GM12878 (cell line): ENCODE data around the gene SLC25A44. TPM values are rescaled to one million over a fixed set of nuclear protein-coding genes. Genes with fewer than 3 reads are reported as not detected.

ENCODE experiments used
- ATAC-seq: fragments of 200-7000 bp; cut with Tn5 transposase; 3 replicates; pipeline ENCODE4 v1.9.1; 2020; ENCODE audit warnings: mild to moderate bottlenecking, moderate library complexity
- BruUV-seq: library from RNA; stranded (reverse); fragments of 400-500 nt; replicated peaks from 2 replicates; lab custom pipeline; 2021; lab: Mats Ljungman, UMichigan
- CTCF ChIA-PET: fragments of 300-600 bp; sonication (Branson Sonifier 250); formaldehyde crosslinking; extraction: SDS; loops from one replicate; lab custom pipeline; 2021; ENCODE audit warnings: inconsistent platforms; lab: Yijun Ruan, JAX
- POLR2A ChIA-PET: fragments of 350-600 bp; formaldehyde crosslinking; extraction: SDS; loops from one replicate; lab custom pipeline; 2021; ENCODE audit warnings: inconsistent platforms; lab: Charles Lee
- RAD21 ChIA-PET: fragments of 300-600 bp; sonication (Branson Sonifier 250); formaldehyde crosslinking; loops from one replicate; lab custom pipeline; 2023; ENCODE audit warnings: antibody characterized with exemption; ENCODE audit not compliant: unreplicated experiment; lab: Charles Lee
- SMC1A ChIA-PET: fragments of 300-600 bp; sonication (Branson Sonifier 250); formaldehyde crosslinking; loops from one replicate; lab custom pipeline; 2023; ENCODE audit not compliant: unreplicated experiment, uncharacterized antibody; lab: Charles Lee
- DNase-seq: peaks from one replicate; pipeline ENCODE4 v3.0.0-alpha.2; 2011; ENCODE audit warnings: low read depth, low spot score
- FAIRE-seq: peaks from 3 replicates; lab custom pipeline; 2011; peaks lifted over from hg19 to GRCh38; lab: Jason Lieb, UNC
- H2AFZ ChIP-seq: 2 replicates; pipeline ENCODE4 v1.6.0; 2011; ENCODE audit warnings: low read depth, low read length, control low read depth; ENCODE audit not compliant: control insufficient read depth
- H3K27ac ChIP-seq: 2 replicates; pipeline ENCODE4 v1.5.1; 2011; ENCODE audit warnings: control low read depth; ENCODE audit not compliant: control insufficient read depth, insufficient read depth
- H3K27me3 ChIP-seq, 2 experiments: replicated peaks in 1 of 2; 2 replicates each; pipeline versions ENCODE4 v1.6.0 to v1.6.1; 2011; ENCODE audit warnings: low read length in 1 of 2; ENCODE audit not compliant: control insufficient read depth in 2 of 2, insufficient read depth in 2 of 2
- H3K36me3 ChIP-seq, 2 experiments: 2 replicates each; pipeline ENCODE4 v1.5.1; 2011; ENCODE audit warnings: low read length in 1 of 2; ENCODE audit not compliant: control insufficient read depth in 2 of 2, insufficient read depth in 2 of 2
- H3K4me1 ChIP-seq: 2 replicates; pipeline ENCODE4 v1.6.1; 2011; ENCODE audit warnings: mild to moderate bottlenecking, low read length, moderate library complexity, mixed read lengths; ENCODE audit not compliant: control insufficient read depth, insufficient read depth
- H3K4me2 ChIP-seq: 2 replicates; pipeline ENCODE4 v1.6.0; 2011; ENCODE audit warnings: control low read depth; ENCODE audit not compliant: control insufficient read depth, insufficient read depth
- H3K4me3 ChIP-seq: fragments of 200-600 bp; sonication (generic); 2 replicates; pipeline ENCODE4 v1.5.1; 2016
- H3K79me2 ChIP-seq: 2 replicates; pipeline ENCODE4 v1.6.0; 2011; ENCODE audit warnings: low read length; ENCODE audit not compliant: control insufficient read depth, insufficient read depth
- H3K9ac ChIP-seq: 2 replicates; pipeline ENCODE4 v1.8.0; 2011; ENCODE audit warnings: low read length, control low read depth, mixed read lengths; ENCODE audit not compliant: control insufficient read depth, insufficient read depth
- H3K9me3 ChIP-seq: replicated peaks from 3 replicates; pipeline ENCODE4 v1.5.1; 2011; ENCODE audit warnings: mild to moderate bottlenecking, low read length; ENCODE audit not compliant: control insufficient read depth, insufficient read depth
- H4K20me1 ChIP-seq: 2 replicates; pipeline ENCODE4 v1.6.0; 2011; ENCODE audit not compliant: control insufficient read depth, insufficient read depth
- IRF5 ChIP-seq: fragments of 450-650 bp; IDR thresholded peaks from 2 replicates; pipeline ENCODE4 v1.6.1; 2017; ENCODE audit warnings: borderline replicate concordance
- JUNB ChIP-seq: IDR thresholded peaks from 2 replicates; pipeline ENCODE4 v1.6.1; 2016; ENCODE audit warnings: antibody characterized with exemption, mild to moderate bottlenecking
- MYC ChIP-seq: IDR thresholded peaks from 2 replicates; pipeline ENCODE4 v1.6.1; 2011; ENCODE audit warnings: mild to moderate bottlenecking, low read length, moderate library complexity, inconsistent platforms; ENCODE audit not compliant: insufficient read depth, insufficient replicate concordance, insufficient read length, severe bottlenecking
- NFIC ChIP-seq: IDR thresholded peaks from 2 replicates; pipeline ENCODE4 v1.6.1; 2012; ENCODE audit warnings: low read depth, mild to moderate bottlenecking, inconsistent platforms, low read length, moderate library complexity
- NFYA ChIP-seq: IDR thresholded peaks from 2 replicates; pipeline ENCODE4 v1.6.1; 2011; ENCODE audit warnings: low read depth, mild to moderate bottlenecking, low read length, improper control_type of control experiment, borderline replicate concordance
- SMARCA5 ChIP-seq: fragments of 450-650 bp; IDR thresholded peaks from 2 replicates; pipeline ENCODE4 v1.6.1; 2017; ENCODE audit warnings: mild to moderate bottlenecking
- STAT1 ChIP-seq: fragments of 450-650 bp; conservative IDR thresholded peaks from 2 replicates; pipeline ENCODE4 v1.6.1; 2014; ENCODE audit warnings: antibody characterized with exemption, mild to moderate bottlenecking
- SUZ12 ChIP-seq: fragments of 200-600 bp; sonication (generic); IDR thresholded peaks from one replicate; pipeline ENCODE4 v1.6.1; 2018; ENCODE audit warnings: antibody characterized with exemption, mild to moderate bottlenecking; ENCODE audit not compliant: unreplicated experiment
- ZBED1 ChIP-seq: IDR thresholded peaks from 2 replicates; pipeline ENCODE4 v1.6.1; 2016; ENCODE audit warnings: borderline replicate concordance
- WGBS: methylation state at CpG from one replicate; pipeline ENCODE4 v1.1.6; 2016; ENCODE audit warnings: low lambda C conversion rate; ENCODE audit not compliant: insufficient replicate concordance, insufficient coverage; ENCODE audit errors: missing lambda C conversion rate; 5-methylcytosine and 5-hydroxymethylcytosine counted together
- in situ Hi-C: fragments of 300-500 bp; cut with MboI; formaldehyde crosslinking; loops from 9 replicates; pipeline ENCODE4 v1.14.3; 2018; ENCODE audit warnings: mixed read lengths
- intact Hi-C: fragments of 100-400 bp; cut with micrococcal nuclease; formaldehyde crosslinking; loops from one replicate; pipeline ENCODE4 v1.14.2; 2022; ENCODE audit not compliant: unreplicated experiment
- polyA plus RNA-seq, 11 experiments: library from polyadenylated mRNA; depleted of rRNA in 4 of 11; unstranded in 6 of 11; stranded (reverse) in 5 of 11; fragments of >200 nt; fragmentation: Nextera tagmentation in 4 of 11; fragmentation: Illumina TruSeq in 1 of 11; extraction: Ambion mirVana in 4 of 11; extraction: Trizol in 1 of 11; gene quantifications; 1 replicate in 1 of 11; 2 replicates in 10 of 11; pipeline versions ENCODE4 v1.2.1 to v1.2.3, GENCODE V29; 2011 to 2016; ENCODE audit warnings: inconsistent platforms in 2 of 11, missing spikeins in 2 of 11, low read depth in 1 of 11
- total RNA-seq, 4 experiments: library from RNA; depleted of rRNA in 3 of 4; stranded (reverse); fragments of >200 nt in 3 of 4; fragmentation: Illumina TruSeq in 1 of 4; extraction: Trizol in 1 of 4; gene quantifications; 2 replicates each; pipeline versions ENCODE4 v1.2.1 to v1.2.3, GENCODE V29; 2013 to 2021

SLC25A44 gene
- total and polyA plus RNA-seq, 10 of the 15 experiments (the other 5 are each of a cell fraction or from before 2014, with no cell fraction given): 7.1 to 43.3 (median 30.4) TPM

DNA sequence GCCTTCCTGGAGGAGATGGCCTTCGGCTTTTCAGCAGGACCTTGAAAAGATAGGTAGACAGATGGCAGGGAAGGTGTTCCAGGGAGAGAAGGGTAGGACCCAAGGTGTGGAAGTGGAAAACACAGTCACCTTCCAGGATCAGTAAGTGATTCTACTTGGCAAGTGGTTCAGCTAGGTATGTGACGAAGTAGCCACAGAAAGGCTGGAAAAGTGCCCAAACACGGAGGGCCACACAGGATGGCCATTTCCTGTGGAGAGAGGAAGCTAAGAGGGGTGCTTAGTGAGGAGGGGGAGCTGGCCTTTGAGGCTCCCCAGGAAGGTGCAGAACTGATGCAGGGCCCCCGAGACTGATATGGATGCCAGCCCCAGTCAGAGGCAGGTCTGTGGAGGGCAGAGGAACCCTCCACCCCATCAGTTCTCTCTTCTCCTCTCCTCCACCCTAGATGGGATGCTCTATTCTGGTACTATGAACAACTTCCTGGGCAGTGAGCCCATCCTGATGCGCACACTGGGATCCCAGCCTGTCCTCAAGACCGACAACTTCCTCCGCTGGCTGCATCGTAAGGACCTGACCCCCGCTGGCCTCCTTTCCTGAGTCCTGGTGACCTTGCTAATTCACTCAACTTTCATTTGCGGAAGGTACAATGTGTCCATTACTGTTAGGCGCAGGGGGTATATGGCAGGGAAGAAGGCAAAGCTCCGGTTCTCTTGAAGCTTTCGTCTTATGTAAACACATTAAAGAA lies 33.7 kb upstream of the SLC25A44 start:
- SMC1A ChIA-PET: interaction anchor here (0.8 to 22.3 kb wide), 7 partner anchors 8 to 123 kb away, joined by 3 to 411 read pairs (median 4); partner anchors contain the start of gene SMG5
- 88% methylated on average over 13 of the region's 13 CpGs for WGBS
- FAIRE-seq (no peak), DNase-seq (no peak), ATAC-seq (no peak)
- RAD21 ChIA-PET: interaction anchor here (0.8 to 1.5 kb wide), 3 partner anchors 33 to 65 kb away, joined by 3 to 4 read pairs (median 3); partner anchors contain the start of gene SLC25A44
- Histone ChIP-seq H3K27ac (no peak overlapping the region; the same call in 1 of the 2 replicates), H3K4me3 (no peak overlapping the region), H2AFZ (no peak overlapping the region; the same call in 1 of the 2 replicates), H3K27me3 (no peaks in the 10 kb centered on the region), H3K4me1 (peaks cover 54% of the 10 kb centered on the region), H3K9ac (no peak overlapping the region), H4K20me1 (no peaks in the 10 kb centered on the region), H3K9me3 (peaks cover 4% of the 10 kb centered on the region; the same call in 2 of the 3 replicates), H3K36me3 (peaks cover 3 to 20% of the 10 kb centered on the region in 2 experiments), H3K4me2 (peak overlapping the region; percentile 58), H3K79me2 (peaks cover 23% of the 10 kb centered on the region)
- no TSS peak for BruUV-seq
- POLR2A ChIA-PET: interaction anchor here (1.7 to 3.5 kb wide), 3 partner anchors 9 to 12 kb away, joined by 5 to 10 read pairs (median 9); no protein-coding TSS in a partner anchor
- no peak for TF ChIP-seq SMARCA5
- no peak for TF ChIP-seq JUNB
- TF ChIP-seq STAT1: no peak
- no peak for TF ChIP-seq IRF5
- TF ChIP-seq NFYA: no peak
- no peak for TF ChIP-seq NFIC
- no peak for TF ChIP-seq ZBED1
- no peak for TF ChIP-seq SUZ12
- TF ChIP-seq MYC: no peak
- intact Hi-C loops (no loop called here), in situ Hi-C loops (no loop called here)
- CTCF ChIA-PET: interaction anchor here (0.7 to 6.7 kb wide), 5 partner anchors 9 to 65 kb away, joined by 3 to 44 read pairs (median 3); partner anchors contain the start of gene SLC25A44
